Skeletal muscle tissue (tissue), 4 donors: ENCODE results near the gene TRPC4AP. TPM values are rescaled to one million over a fixed set of nuclear protein-coding genes. Genes with fewer than 3 reads are reported as not detected.
A peak's percentile ranks its signal among the peaks of the same experiment; 100 is the strongest.

Source experiments
- H3K27ac ChIP-seq: one replicate; pipeline ENCODE4 v1.7.0; 2013; ENCODE audit warnings: mild to moderate bottlenecking, low read depth, low read length, inconsistent platforms
- H3K27me3 ChIP-seq, 3 donors: one replicate each; pipeline ENCODE4 v1.7.0; 2013; ENCODE audit warnings: low read length in 3 of 3; ENCODE audit not compliant: control insufficient read depth in 3 of 3, insufficient read depth in 3 of 3
- H3K36me3 ChIP-seq, 3 donors: one replicate each; pipeline ENCODE4 v1.7.0; 2013; ENCODE audit warnings: low read length in 3 of 3; ENCODE audit not compliant: control insufficient read depth in 3 of 3, insufficient read depth in 3 of 3
- H3K4me1 ChIP-seq, 3 donors: one replicate each; pipeline ENCODE4 v1.7.0; 2013; ENCODE audit warnings: low read length in 3 of 3, mild to moderate bottlenecking in 3 of 3; ENCODE audit not compliant: control insufficient read depth in 3 of 3, insufficient read depth in 3 of 3
- H3K4me3 ChIP-seq, 3 donors: one replicate each; pipeline ENCODE4 v1.7.0; 2013; ENCODE audit warnings: low read length in 3 of 3
- H3K9ac ChIP-seq, 3 donors: one replicate each; pipeline ENCODE4 v1.7.0; 2013; ENCODE audit warnings: low read length in 3 of 3, mild to moderate bottlenecking in 3 of 3, moderate library complexity in 2 of 3, low read depth in 1 of 3
- H3K9me3 ChIP-seq, 3 donors: one replicate each; pipeline ENCODE4 v1.7.0; 2013; ENCODE audit warnings: low read length in 3 of 3; ENCODE audit not compliant: control insufficient read depth in 3 of 3
- total RNA-seq: library from RNA; depleted of rRNA; stranded (reverse); fragments of >200 nt; gene quantifications from one replicate; pipeline ENCODE4 v1.2.3, GENCODE V29; 2014
- donor health status: Osteomylitis.

Gene TRPC4AP
- total RNA-seq, 1 donor from 2014 or later: 49.6 TPM

- peaks cover 35 to 49% (median 42%) of the 10 kb centered on the region in 3 donors for H3K4me1 ChIP-seq
- H3K9me3 ChIP-seq: no peaks in the 10 kb centered on the region
- peak overlapping the region in 1 of 3 donors; percentile 50 for H3K9ac ChIP-seq
- H3K36me3 ChIP-seq: peaks cover 10 to 24% (median 22%) of the 10 kb centered on the region in 3 donors
- H3K4me3 ChIP-seq: peak overlapping the region in 1 of 3 donors; percentile 13
- H3K27me3 ChIP-seq: no peaks in the 10 kb centered on the region
- peak overlapping the region; percentile 71 for H3K27ac ChIP-seq
These were observed 71.5 kb downstream of the TRPC4AP start for GRCh38 chr20:35021063-35021462.

DNA sequence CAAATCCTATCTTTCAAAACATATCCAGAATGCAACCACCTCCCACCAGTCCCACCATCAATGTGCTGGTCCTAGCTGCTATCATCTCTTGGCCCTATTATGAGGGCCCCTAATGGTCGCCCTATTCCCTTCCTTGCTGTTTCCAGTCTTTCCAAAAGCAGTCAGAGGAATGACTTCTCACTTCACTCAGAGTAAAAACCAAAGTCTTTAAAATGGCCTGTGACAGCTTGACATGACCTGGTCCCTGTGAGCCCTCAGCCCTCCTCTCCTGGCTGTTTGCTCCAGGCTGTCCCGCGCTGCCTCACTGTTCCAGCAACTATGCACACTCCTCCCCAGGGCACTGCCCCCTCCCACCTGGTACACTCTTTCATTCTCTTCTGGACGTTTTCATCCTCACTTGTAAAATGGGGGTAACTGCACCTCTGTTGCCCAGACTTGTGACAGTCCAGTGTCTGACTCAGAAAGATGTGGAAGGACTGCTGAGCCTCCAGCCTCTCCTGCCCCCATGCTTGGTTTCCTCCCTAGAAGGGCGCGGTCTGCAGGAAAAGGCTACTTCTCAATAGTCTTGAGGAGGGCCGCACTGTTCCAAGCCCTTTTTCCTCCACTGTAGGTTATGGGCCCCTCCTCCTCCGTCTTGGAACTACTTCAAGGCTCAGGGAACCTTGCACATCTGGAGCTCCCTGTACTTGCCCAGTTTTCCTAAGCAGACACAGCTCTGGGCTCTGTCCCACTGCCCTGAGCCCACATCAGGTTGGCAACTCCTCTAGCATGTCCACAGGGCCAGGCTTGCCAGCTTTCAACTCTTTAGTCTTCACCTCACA is 72.3 kb downstream of the TRPC4AP start:
- Histone ChIP-seq H3K27ac (peak overlapping the region; percentile 71), H3K9ac (peak overlapping the region in 2 of 3 donors; percentile 15 to 50), H3K4me3 (no peak overlapping the region), H3K27me3 (no peaks in the 10 kb centered on the region), H3K4me1 (peaks cover 43 to 56% (median 50%) of the 10 kb centered on the region in 3 donors), H3K36me3 (peaks cover 10 to 24% (median 22%) of the 10 kb centered on the region in 3 donors), H3K9me3 (no peaks in the 10 kb centered on the region)

DNA sequence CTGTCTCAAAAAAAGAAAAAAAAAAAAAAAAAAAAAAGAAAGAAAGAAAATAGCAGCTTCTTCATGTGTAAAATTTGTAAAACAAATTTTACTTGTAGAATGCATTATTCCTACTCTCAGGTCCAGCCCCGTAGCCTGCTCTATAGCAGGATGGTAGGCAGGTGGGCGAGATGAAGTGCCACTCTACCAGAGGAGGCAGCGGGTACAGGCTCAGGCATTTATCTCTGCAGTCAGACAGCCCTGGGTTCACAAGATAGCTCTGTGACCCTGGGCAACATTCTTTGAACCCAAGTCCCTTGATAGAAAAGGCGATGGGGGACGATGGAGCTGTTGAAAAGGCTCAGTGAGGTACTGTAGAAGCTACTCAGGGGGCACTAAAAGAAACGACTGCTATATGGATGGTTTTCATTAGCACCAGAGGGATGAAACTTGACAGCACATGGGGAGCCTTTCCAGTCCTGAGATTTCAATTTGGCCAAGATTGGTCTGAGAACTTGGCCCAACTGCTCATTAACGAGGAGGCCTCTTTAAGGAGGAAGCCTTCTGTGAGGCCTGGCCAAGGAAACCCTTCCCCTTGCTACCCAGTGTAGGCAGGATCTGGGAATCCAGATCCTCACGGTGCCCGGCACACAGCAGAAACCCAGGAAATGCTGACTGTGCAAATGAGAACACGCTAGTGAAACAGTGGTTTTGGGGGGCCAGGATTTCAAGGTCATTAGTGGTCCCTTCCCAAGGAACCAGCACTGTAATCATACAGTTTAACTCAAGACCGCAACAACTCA is 73.8 kb downstream of the TRPC4AP start:
- H3K9me3 ChIP-seq: no peaks in the 10 kb centered on the region
- peaks cover 16 to 24% (median 16%) of the 10 kb centered on the region in 3 donors for H3K36me3 ChIP-seq
- H3K9ac ChIP-seq: peak overlapping the region in 1 of 3 donors; percentile 33
- H3K4me1 ChIP-seq: peaks cover 49 to 66% (median 50%) of the 10 kb centered on the region in 3 donors
- peak overlapping the region; percentile 37 for H3K27ac ChIP-seq
- H3K4me3 ChIP-seq: no peak overlapping the region
- no peaks in the 10 kb centered on the region for H3K27me3 ChIP-seq

- H3K9me3 ChIP-seq: no peaks in the 10 kb centered on the region
- H3K27ac ChIP-seq: peak overlapping the region; percentile 54
- peaks cover 25 to 36% (median 26%) of the 10 kb centered on the region in 3 donors for H3K36me3 ChIP-seq
- no peaks in the 10 kb centered on the region for H3K27me3 ChIP-seq
- no peak overlapping the region for H3K9ac ChIP-seq
- peaks cover 55 to 62% (median 58%) of the 10 kb centered on the region in 3 donors for H3K4me1 ChIP-seq
- no peak overlapping the region for H3K4me3 ChIP-seq
These were observed 75.3 kb downstream of the TRPC4AP start for GRCh38 chr20:35017099-35017835.

- peaks cover 48 to 53% (median 50%) of the 10 kb centered on the region in 3 donors for H3K4me1 ChIP-seq
- peak overlapping the region; percentile 25 for H3K27ac ChIP-seq
- no peaks in the 10 kb centered on the region for H3K9me3 ChIP-seq
- H3K9ac ChIP-seq: peak overlapping the region in 1 of 3 donors; percentile 50
- peak overlapping the region in 1 of 3 donors; percentile 17 for H3K4me3 ChIP-seq
- H3K27me3 ChIP-seq: no peaks in the 10 kb centered on the region
- H3K36me3 ChIP-seq: peaks cover 31 to 41% (median 33%) of the 10 kb centered on the region in 3 donors
These were observed 76.8 kb downstream of the TRPC4AP start for GRCh38 chr20:35015863-35016193.

DNA sequence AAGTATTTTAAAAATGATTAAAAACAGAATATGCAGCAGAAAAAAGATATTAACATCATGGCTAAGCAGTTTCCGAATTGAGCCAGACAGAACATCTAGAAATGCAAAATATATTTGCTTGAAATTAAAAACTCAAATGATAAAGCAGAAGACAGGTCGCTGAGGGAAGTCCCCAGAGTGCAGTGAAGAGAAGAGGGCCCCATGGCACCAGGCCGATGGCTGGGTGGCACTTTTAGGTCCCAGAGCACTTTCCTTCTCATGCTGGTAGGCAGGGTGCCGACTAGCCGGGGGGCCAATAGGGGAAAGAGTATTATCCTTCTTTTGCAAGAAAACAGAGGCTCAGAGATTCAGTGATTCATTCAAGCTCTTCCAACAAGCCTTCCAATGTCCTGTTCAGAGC is 78.1 kb downstream of the TRPC4AP start:
- Histone ChIP-seq H3K27me3 (no peaks in the 10 kb centered on the region), H3K9me3 (no peaks in the 10 kb centered on the region), H3K4me3 (no peak overlapping the region), H3K36me3 (peaks cover 29 to 37% (median 35%) of the 10 kb centered on the region in 3 donors), H3K27ac (no peak overlapping the region), H3K4me1 (peaks cover 42 to 52% (median 52%) of the 10 kb centered on the region in 3 donors), H3K9ac (no peak overlapping the region)

GRCh38 chr20:35013421-35014411 is 78.9 kb downstream of the TRPC4AP start:
- Histone ChIP-seq H3K27ac (no peak overlapping the region), H3K36me3 (peaks cover 36 to 43% (median 38%) of the 10 kb centered on the region in 3 donors), H3K27me3 (no peaks in the 10 kb centered on the region), H3K9me3 (no peaks in the 10 kb centered on the region), H3K4me1 (peaks cover 39 to 51% (median 50%) of the 10 kb centered on the region in 3 donors), H3K4me3 (no peak overlapping the region), H3K9ac (peak overlapping the region in 1 of 3 donors; percentile 43)

DNA sequence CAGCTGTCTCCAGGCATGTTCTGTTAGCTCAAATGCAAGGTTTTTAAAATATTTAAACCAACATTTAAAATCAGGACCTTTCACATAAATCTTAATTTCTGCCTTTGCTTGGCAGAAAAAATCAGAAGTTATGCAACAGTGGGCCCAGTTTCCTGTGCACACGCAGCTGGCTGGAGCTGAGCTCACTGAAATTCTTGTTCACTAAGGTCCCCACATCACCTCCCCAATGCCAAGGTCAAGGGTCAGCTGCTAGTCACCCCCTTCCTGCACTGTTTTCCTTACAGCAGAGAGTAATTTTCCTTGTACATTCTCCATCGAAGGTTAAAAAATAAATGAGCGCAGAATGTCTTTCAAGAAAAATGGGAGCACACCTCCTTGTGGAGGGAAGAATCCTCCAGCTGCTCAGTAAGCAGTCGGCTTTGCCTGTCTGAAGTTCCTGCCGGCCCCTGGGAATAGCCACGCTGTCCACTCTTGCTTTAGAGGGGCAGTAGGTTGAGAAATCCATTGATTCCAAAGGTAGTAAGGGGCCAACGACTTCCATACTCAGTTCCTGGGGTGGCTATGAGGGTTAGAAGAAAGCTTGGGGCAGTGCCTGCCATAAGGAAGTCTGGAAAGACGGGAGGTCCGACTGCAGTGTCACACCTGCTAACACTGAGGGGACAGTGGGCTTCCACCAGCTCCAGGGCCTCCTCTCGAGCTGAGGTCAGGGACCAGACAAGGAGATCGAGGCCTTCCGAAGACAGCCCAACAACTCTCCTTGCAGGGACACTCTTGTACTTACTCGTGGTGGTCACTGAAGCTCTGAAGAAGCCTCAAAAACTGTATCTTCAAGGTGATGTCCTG is 80.2 kb downstream of the TRPC4AP start:
- Histone ChIP-seq H3K27ac (peak overlapping the region; percentile 13), H3K36me3 (peaks cover 48 to 56% (median 50%) of the 10 kb centered on the region in 3 donors), H3K27me3 (no peaks in the 10 kb centered on the region), H3K4me3 (no peak overlapping the region), H3K9me3 (no peaks in the 10 kb centered on the region), H3K4me1 (peaks cover 36 to 52% (median 51%) of the 10 kb centered on the region in 3 donors), H3K9ac (no peak overlapping the region)
